Thoracic aorta (tissue), 2 donors: ENCODE measurements around the gene TESMIN. TPM values are rescaled to one million over a fixed set of nuclear protein-coding genes. Genes with fewer than 3 reads are reported as not detected.

Source experiments
- ATAC-seq: fragments of 150-250 bp; one replicate; pipeline ENCODE4 v1.8.0; 2017; ENCODE audit warnings: low read depth; ENCODE audit not compliant: insufficient number of reproducible peaks, low FRiP score
- DNase-seq: peaks from one replicate; pipeline ENCODE4 v3.0.0-alpha.2; 2020; ENCODE audit warnings: low spot score
- H3K27ac ChIP-seq, 2 donors: fragments of 200-600 bp; sonication (generic); 1 replicate in 1 of 2; 2 replicates in 1 of 2; pipeline ENCODE4 v1.5.1; 2016; ENCODE audit warnings: mild to moderate bottlenecking in 2 of 2, moderate library complexity in 2 of 2
- H3K27me3 ChIP-seq: fragments of 200-600 bp; sonication (generic); replicated peaks from 2 replicates; pipeline ENCODE4 v1.6.0; 2016; ENCODE audit warnings: mild to moderate bottlenecking; ENCODE audit not compliant: insufficient read depth
- H3K36me3 ChIP-seq: fragments of 200-600 bp; sonication (generic); one replicate; pipeline ENCODE4 v1.5.1; 2016
- H3K4me1 ChIP-seq, 2 donors: fragments of 200-600 bp; sonication (generic); 1 replicate in 1 of 2; 2 replicates in 1 of 2; pipeline versions ENCODE4 v1.5.1 to v1.6.0; 2016; ENCODE audit warnings: low read depth in 2 of 2, mild to moderate bottlenecking in 1 of 2; ENCODE audit not compliant: control insufficient read depth in 1 of 2
- H3K4me3 ChIP-seq: fragments of 200-600 bp; sonication (generic); 2 replicates; pipeline ENCODE4 v1.5.1; 2016; ENCODE audit warnings: mild to moderate bottlenecking
- H3K9me3 ChIP-seq: fragments of 200-600 bp; sonication (generic); 2 replicates; pipeline ENCODE4 v1.5.1; 2016
- total RNA-seq, 2 donors: library from RNA; depleted of rRNA; stranded (reverse); fragments of >200 nt; gene quantifications; one replicate each; pipeline versions ENCODE4 v1.1.0 to v1.2.3, GENCODE V29; 2016
- TF ChIP-seq, protein P1 (sequence below): fragments of 200-600 bp; sonication (generic); IDR thresholded peaks from one replicate; pipeline ENCODE4 v1.5.1; 2019; ENCODE audit warnings: antibody characterized with exemption

TESMIN gene
- total RNA-seq, 2 donors from 2014 or later: 2.8 TPM; not detected in 1

DNA sequence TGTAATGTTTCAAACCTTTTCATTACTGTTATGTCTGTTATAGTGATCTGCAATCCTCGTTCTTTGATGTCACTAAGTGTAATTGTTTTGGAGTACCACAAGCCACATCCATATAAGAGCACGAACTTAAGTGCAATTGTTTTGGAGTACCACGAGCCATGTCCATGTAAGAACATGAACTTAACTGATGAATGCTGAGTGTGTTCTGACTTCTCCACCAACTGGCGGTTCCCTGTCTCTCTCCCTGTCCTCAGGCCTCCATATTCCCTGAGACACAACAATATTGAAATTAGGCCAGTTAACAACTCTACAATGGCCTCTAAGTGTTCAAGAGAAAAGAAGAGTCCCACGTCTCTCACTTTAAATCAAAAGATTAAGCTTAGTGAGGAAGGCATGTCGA, 23.5 kb downstream of the TESMIN start:
- Histone ChIP-seq H3K4me3 (no peak overlapping the region), H3K36me3 (no peaks in the 10 kb centered on the region), H3K4me1 (no peaks in the 10 kb centered on the region), H3K9me3 (no peaks in the 10 kb centered on the region), H3K27me3 (no peaks in the 10 kb centered on the region), H3K27ac (no peak overlapping the region)
- TF ChIP-seq, protein P1, sequence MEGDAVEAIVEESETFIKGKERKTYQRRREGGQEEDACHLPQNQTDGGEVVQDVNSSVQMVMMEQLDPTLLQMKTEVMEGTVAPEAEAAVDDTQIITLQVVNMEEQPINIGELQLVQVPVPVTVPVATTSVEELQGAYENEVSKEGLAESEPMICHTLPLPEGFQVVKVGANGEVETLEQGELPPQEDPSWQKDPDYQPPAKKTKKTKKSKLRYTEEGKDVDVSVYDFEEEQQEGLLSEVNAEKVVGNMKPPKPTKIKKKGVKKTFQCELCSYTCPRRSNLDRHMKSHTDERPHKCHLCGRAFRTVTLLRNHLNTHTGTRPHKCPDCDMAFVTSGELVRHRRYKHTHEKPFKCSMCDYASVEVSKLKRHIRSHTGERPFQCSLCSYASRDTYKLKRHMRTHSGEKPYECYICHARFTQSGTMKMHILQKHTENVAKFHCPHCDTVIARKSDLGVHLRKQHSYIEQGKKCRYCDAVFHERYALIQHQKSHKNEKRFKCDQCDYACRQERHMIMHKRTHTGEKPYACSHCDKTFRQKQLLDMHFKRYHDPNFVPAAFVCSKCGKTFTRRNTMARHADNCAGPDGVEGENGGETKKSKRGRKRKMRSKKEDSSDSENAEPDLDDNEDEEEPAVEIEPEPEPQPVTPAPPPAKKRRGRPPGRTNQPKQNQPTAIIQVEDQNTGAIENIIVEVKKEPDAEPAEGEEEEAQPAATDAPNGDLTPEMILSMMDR: no peak
- ATAC-seq: no peak
- no peak for DNase-seq

GRCh38 chr11:68724293-68724692, 27.0 kb downstream of the TESMIN start:
- Histone ChIP-seq H3K36me3 (no peaks in the 10 kb centered on the region), H3K27ac (no peak overlapping the region), H3K9me3 (peaks cover 3% of the 10 kb centered on the region), H3K27me3 (no peaks in the 10 kb centered on the region), H3K4me1 (no peaks in the 10 kb centered on the region), H3K4me3 (no peak overlapping the region)
- ATAC-seq (no peak), DNase-seq (no peak)
- TF ChIP-seq, protein P1: no peak

- no peaks in the 10 kb centered on the region for H3K27me3 ChIP-seq
- H3K9me3 ChIP-seq: peaks cover 3% of the 10 kb centered on the region
- ATAC-seq: no peak
- H3K36me3 ChIP-seq: no peaks in the 10 kb centered on the region
- TF ChIP-seq, protein P1: no peak
- H3K27ac ChIP-seq: no peak overlapping the region
- no peaks in the 10 kb centered on the region for H3K4me1 ChIP-seq
- DNase-seq: no peak
- no peak overlapping the region for H3K4me3 ChIP-seq
Observed at GRCh38 chr11:68722143-68722542, 29.2 kb downstream of the TESMIN start.

DNA sequence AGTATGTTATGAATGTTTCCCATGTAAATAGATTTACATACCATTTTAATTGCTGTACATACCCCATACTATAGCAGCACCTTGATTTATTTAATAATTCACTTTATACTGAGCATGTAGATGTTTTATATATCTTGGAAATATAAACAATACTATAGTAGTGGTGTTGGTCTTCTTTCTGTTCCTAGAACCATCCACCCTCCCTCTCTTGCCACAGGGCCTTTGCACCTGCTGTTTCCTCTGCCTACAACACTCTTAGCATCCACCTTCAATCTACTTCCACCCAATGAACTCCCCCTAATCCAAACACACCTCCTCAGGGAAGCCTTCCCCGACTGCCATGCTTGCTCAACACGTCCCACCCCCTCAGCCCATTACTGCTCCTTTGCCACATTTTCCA, 30.2 kb downstream of the TESMIN start:
- Histone ChIP-seq H3K27me3 (no peaks in the 10 kb centered on the region), H3K4me3 (no peak overlapping the region), H3K9me3 (peaks cover 3% of the 10 kb centered on the region), H3K27ac (no peak overlapping the region), H3K4me1 (no peaks in the 10 kb centered on the region), H3K36me3 (no peaks in the 10 kb centered on the region)
- DNase-seq (no peak), ATAC-seq (no peak)
- TF ChIP-seq, protein P1: no peak

- TF ChIP-seq, protein P1: no peak
- Histone ChIP-seq H3K27me3 (no peaks in the 10 kb centered on the region), H3K4me1 (no peaks in the 10 kb centered on the region), H3K36me3 (no peaks in the 10 kb centered on the region), H3K27ac (no peak overlapping the region), H3K4me3 (no peak overlapping the region), H3K9me3 (peaks cover 3% of the 10 kb centered on the region)
- ATAC-seq (no peak), DNase-seq (no peak)
Observed at GRCh38 chr11:68715456-68716122, 35.7 kb downstream of the TESMIN start.
